HG02763 (cell line): ENCODE measurements around the gene RGL1.

Source experiments
- ATAC-seq: cut with Tn5 transposase; IDR thresholded peaks from one replicate; pipeline ENCODE4 v1.9.1; 2021; ENCODE audit warnings: mild to moderate bottlenecking, moderate library complexity; ENCODE audit not compliant: unreplicated experiment

RGL1 gene

GRCh38 chr1:183945428-183946319 lies 140.8 kb downstream of the RGL1 start:
- ATAC-seq, result no peak

GRCh38 chr1:183946320-183946613 lies 141.3 kb downstream of the RGL1 start:
- no peak for ATAC-seq

- ATAC-seq, result no peak
Observed at GRCh38 chr1:183947988-183948387, 143.1 kb downstream of the RGL1 start.

- ATAC-seq, result no peak
Observed at GRCh38 chr1:183952101-183952500, 147.2 kb downstream of the RGL1 start.

- no peak for ATAC-seq
Observed at GRCh38 chr1:183953031-183953430, 148.1 kb downstream of the RGL1 start.

- no peak for ATAC-seq
Observed at GRCh38 chr1:183954496-183954895, 149.6 kb downstream of the RGL1 start.

- peak; percentile 99 for ATAC-seq
Observed at GRCh38 chr1:183956559-183957188, 151.8 kb downstream of the RGL1 start.

- ATAC-seq, result no peak
Observed at GRCh38 chr1:183957216-183957830, 152.4 kb downstream of the RGL1 start.

- no peak for ATAC-seq
Observed at GRCh38 chr1:183958958-183959357, 154.0 kb downstream of the RGL1 start.

- no peak for ATAC-seq
Observed at GRCh38 chr1:183961132-183961531, 156.2 kb downstream of the RGL1 start.

- no peak for ATAC-seq
Observed at GRCh38 chr1:183962903-183963302, 158.0 kb downstream of the RGL1 start.

GRCh38 chr1:183965726-183966125 lies 160.8 kb downstream of the RGL1 start:
- ATAC-seq, result no peak

- ATAC-seq, result no peak
Observed at GRCh38 chr1:183966487-183966886, 161.6 kb downstream of the RGL1 start.

GRCh38 chr1:183967914-183968313 lies 163.0 kb downstream of the RGL1 start:
- no peak for ATAC-seq

GRCh38 chr1:183968386-183968785 lies 163.5 kb downstream of the RGL1 start:
- ATAC-seq, result no peak

GRCh38 chr1:183970516-183971300 lies 165.8 kb downstream of the RGL1 start:
- no peak for ATAC-seq

GRCh38 chr1:183975651-183976050 lies 170.7 kb downstream of the RGL1 start:
- ATAC-seq, result no peak

GRCh38 chr1:183977717-183978116 lies 172.8 kb downstream of the RGL1 start:
- no peak for ATAC-seq
